Measurements from ENCODE around the gene ORAI3. TPM values are rescaled to one million over a fixed set of nuclear protein-coding genes. Genes with fewer than 3 reads are reported as not detected.

Gene ORAI3
- total RNA-seq, 1 experiment from 2014 or later, result 26.9 TPM

GRCh38 chr16:30925632-30925987 is 23.3 kb upstream of the ORAI3 start:
- no TSS peak for BruUV-seq (replicated peaks)
- no peak overlapping the region; a peak in 1 of 4 replicates for H3K4me3 ChIP-seq (ENCODE audit: low read depth in 2 of 2, low read length in 2 of 2)
- POLR2A ChIA-PET, result no interaction called here

GRCh38 chr16:30925995-30926811 is 22.7 kb upstream of the ORAI3 start:
- TF ChIP-seq SIN3A (IDR thresholded peaks at IDR 0.05; ENCODE audit: borderline replicate concordance, insufficient read depth, low read depth, low read length) (no peak), POLR2AphosphoS5 (IDR thresholded peaks at IDR 0.05; ENCODE audit: low read depth, low read length) (no peak), TCF7L2 (IDR thresholded peaks at IDR 0.05; ENCODE audit: low read depth, low read length) (no peak), CTCF (IDR thresholded peaks at IDR 0.05) (no peak)
- DNase-seq (ENCODE audit: low read depth, low spot score) (no peak), ATAC-seq (no peak)
- H3K4me3 ChIP-seq (ENCODE audit: low read depth in 2 of 2, low read length in 2 of 2), result no peak overlapping the region
- no peaks in the 10 kb centered on the region for H3K36me3 ChIP-seq (ENCODE audit: control insufficient read depth, insufficient read depth, low read length)
- BruUV-seq (replicated peaks), result no TSS peak
- intact Hi-C loops (cut with micrococcal nuclease; ENCODE audit: unreplicated experiment), result no loop called here
- no peaks in the 10 kb centered on the region for H3K27me3 ChIP-seq (ENCODE audit: control insufficient read depth, insufficient read depth, low read length)
- in situ Hi-C loops (cut with HindIII; ENCODE audit: low pct_unique_long_range_greater_than_20kb, low sequenced_read_pairs), result no loop called here
- CTCF ChIA-PET, result interaction anchor here (0.5 kb wide), 1 partner anchor 29 kb away, joined by 3 read pairs; no protein-coding TSS in a partner anchor
- no peak overlapping the region for H3K27ac ChIP-seq (ENCODE audit: low read length)
- POLR2A ChIA-PET, result no interaction called here
- H3K4me1 ChIP-seq (ENCODE audit: control insufficient read depth, insufficient read depth, low read length), result peaks cover 9% of the 10 kb centered on the region
- no peaks in the 10 kb centered on the region for H3K9me3 ChIP-seq (ENCODE audit: control insufficient read depth, insufficient read depth, low read depth, low read length)

More at GRCh38 chr16:30925632-30925987, 23.3 kb upstream of the ORAI3 start:
- no peaks in the 10 kb centered on the region for H3K27me3 ChIP-seq (ENCODE audit: control insufficient read depth, insufficient read depth, low read length)
- no peak for TF ChIP-seq SIN3A (IDR thresholded peaks at IDR 0.05; ENCODE audit: borderline replicate concordance, insufficient read depth, low read depth, low read length)
- no peak for TF ChIP-seq CTCF (IDR thresholded peaks at IDR 0.05)
- TF ChIP-seq TCF7L2 (IDR thresholded peaks at IDR 0.05; ENCODE audit: low read depth, low read length), result no peak
- no peak for TF ChIP-seq REST (IDR thresholded peaks at IDR 0.05; ENCODE audit: insufficient read depth in 1 of 2, low read depth in 2 of 2, low read length in 1 of 2)
- TF ChIP-seq POLR2AphosphoS5 (IDR thresholded peaks at IDR 0.05; ENCODE audit: low read depth, low read length), result no peak
- CTCF ChIA-PET, result no interaction called here
- ATAC-seq (no peak), DNase-seq (ENCODE audit: low read depth, low spot score) (no peak)
- peaks cover 9% of the 10 kb centered on the region for H3K4me1 ChIP-seq (ENCODE audit: control insufficient read depth, insufficient read depth, low read length)
- intact Hi-C loops (cut with micrococcal nuclease; ENCODE audit: unreplicated experiment) (no loop called here), in situ Hi-C loops (cut with HindIII; ENCODE audit: low pct_unique_long_range_greater_than_20kb, low sequenced_read_pairs) (no loop called here)
- H3K36me3 ChIP-seq (ENCODE audit: control insufficient read depth, insufficient read depth, low read length), result no peaks in the 10 kb centered on the region
- H3K27ac ChIP-seq (ENCODE audit: low read length), result no peak overlapping the region
- no peaks in the 10 kb centered on the region for H3K9me3 ChIP-seq (ENCODE audit: control insufficient read depth, insufficient read depth, low read depth, low read length)

Data from Panc1 (cell line).